PC-9 (cell line): Measurements from ENCODE around the gene GRM1. TPM values are rescaled to one million over a fixed set of nuclear protein-coding genes. Genes with fewer than 3 reads are reported as not detected.

Source experiments
- BruUV-seq: library from RNA; stranded (reverse); fragments of 400-500 nt; replicated peaks from 2 replicates; lab custom pipeline; 2021; lab: Mats Ljungman, UMichigan
- CTCF ChIA-PET: fragments of 300-600 bp; sonication (Branson Sonifier 250); formaldehyde crosslinking; loops from one replicate; lab custom pipeline; 2022; ENCODE audit warnings: antibody characterized with exemption; lab: Charles Lee
- POLR2A ChIA-PET: fragments of 300-600 bp; sonication (Branson Sonifier 250); formaldehyde crosslinking; loops from one replicate; lab custom pipeline; 2022; ENCODE audit warnings: antibody characterized with exemption; ENCODE audit not compliant: unreplicated experiment; lab: Charles Lee
- DNase-seq, 2 experiments: peaks; one replicate each; pipeline versions ENCODE4 v3.0.0 to v3.0.0-alpha.2; 2015 to 2022; ENCODE audit warnings: mixed read lengths in 1 of 2
- H2AFZ ChIP-seq: fragments of 200-600 bp; sonication (generic); 2 replicates; pipeline ENCODE4 v1.8.1; 2017; ENCODE audit warnings: antibody characterized with exemption
- H3F3A ChIP-seq: fragments of 200-600 bp; sonication (generic); 2 replicates; pipeline ENCODE4 v1.8.1; 2017; ENCODE audit warnings: antibody characterized with exemption, mild to moderate bottlenecking, low read depth; ENCODE audit not compliant: insufficient read depth
- H3K27ac ChIP-seq: fragments of 200-600 bp; sonication (generic); 2 replicates; pipeline ENCODE4 v1.6.1; 2016; ENCODE audit warnings: mixed run types
- H3K27me3 ChIP-seq: fragments of 200-600 bp; sonication (generic); 2 replicates; pipeline ENCODE4 v1.6.1; 2016; ENCODE audit warnings: low read depth, mixed run types; ENCODE audit not compliant: insufficient read depth
- H3K36me3 ChIP-seq: fragments of 200-600 bp; sonication (generic); 2 replicates; pipeline ENCODE4 v1.6.1; 2016; ENCODE audit warnings: low read depth, mixed run types
- H3K4me1 ChIP-seq: fragments of 200-600 bp; sonication (generic); replicated peaks from 2 replicates; pipeline ENCODE4 v1.6.1; 2016; ENCODE audit warnings: mixed run types; ENCODE audit not compliant: insufficient read depth
- H3K4me2 ChIP-seq: fragments of 200-600 bp; sonication (generic); 2 replicates; pipeline ENCODE4 v1.6.1; 2017; ENCODE audit warnings: mixed run types
- H3K4me3 ChIP-seq: fragments of 200-600 bp; sonication (generic); 2 replicates; pipeline ENCODE4 v1.6.1; 2016; ENCODE audit warnings: mixed run types
- H3K79me2 ChIP-seq: fragments of 200-600 bp; sonication (generic); 2 replicates; pipeline ENCODE4 v1.6.1; 2017; ENCODE audit warnings: low read depth, mixed run types
- H3K9me2 ChIP-seq: fragments of 200-600 bp; sonication (generic); 2 replicates; pipeline ENCODE4 v1.8.1; 2017; ENCODE audit warnings: mild to moderate bottlenecking; ENCODE audit not compliant: insufficient read depth
- H3K9me3 ChIP-seq: fragments of 200-600 bp; sonication (generic); 2 replicates; pipeline ENCODE4 v1.8.1; 2016; ENCODE audit warnings: low read depth; ENCODE audit not compliant: insufficient read depth
- H4K20me1 ChIP-seq: fragments of 200-600 bp; sonication (generic); 2 replicates; pipeline ENCODE4 v1.8.1; 2017; ENCODE audit not compliant: insufficient read depth
- EZH2 ChIP-seq: fragments of 200-600 bp; sonication (generic); IDR thresholded peaks from 2 replicates; pipeline ENCODE4 v1.8.0; 2017; ENCODE audit warnings: antibody characterized with exemption, low read depth
- intact Hi-C: fragments of 100-400 bp; cut with micrococcal nuclease; formaldehyde crosslinking; loops from one replicate; pipeline ENCODE4 v1.10.0; 2022; ENCODE audit not compliant: unreplicated experiment
- total RNA-seq: library from RNA; stranded (reverse); gene quantifications from 2 replicates; pipeline ENCODE4 v1.2.3, GENCODE V29; 2021
- TF ChIP-seq, protein P1 (sequence below): fragments of 200-600 bp; sonication (generic); conservative IDR thresholded peaks from 2 replicates; pipeline ENCODE4 v1.6.1; 2017; ENCODE audit warnings: mixed run types, antibody characterized with exemption, mild to moderate bottlenecking, moderate library complexity

Gene GRM1
- total RNA-seq, 1 experiment from 2014 or later: 0.26 TPM

DNA sequence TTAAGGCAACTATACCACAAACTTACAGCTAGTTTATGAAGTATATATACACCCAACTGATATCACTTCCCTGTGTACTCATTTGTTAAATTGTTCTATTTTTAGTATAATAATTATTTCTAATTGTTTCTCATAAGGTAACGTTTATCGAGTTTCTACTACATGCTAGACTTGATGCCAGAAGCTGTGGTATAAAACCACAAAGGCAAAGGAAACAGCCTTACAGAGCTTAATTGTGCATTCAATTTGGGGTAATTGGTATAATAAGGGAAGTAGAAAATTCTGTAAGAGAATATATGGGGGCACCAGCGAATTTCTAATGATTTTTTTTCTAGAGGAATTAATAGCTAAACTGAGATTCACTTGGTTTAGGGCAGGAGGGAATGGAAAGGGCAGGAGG is 183.9 kb downstream of the GRM1 start:
- no peak overlapping the region for H3K4me2 ChIP-seq
- intact Hi-C loops: no loop called here
- H3K9me2 ChIP-seq: no peaks in the 10 kb centered on the region

DNA sequence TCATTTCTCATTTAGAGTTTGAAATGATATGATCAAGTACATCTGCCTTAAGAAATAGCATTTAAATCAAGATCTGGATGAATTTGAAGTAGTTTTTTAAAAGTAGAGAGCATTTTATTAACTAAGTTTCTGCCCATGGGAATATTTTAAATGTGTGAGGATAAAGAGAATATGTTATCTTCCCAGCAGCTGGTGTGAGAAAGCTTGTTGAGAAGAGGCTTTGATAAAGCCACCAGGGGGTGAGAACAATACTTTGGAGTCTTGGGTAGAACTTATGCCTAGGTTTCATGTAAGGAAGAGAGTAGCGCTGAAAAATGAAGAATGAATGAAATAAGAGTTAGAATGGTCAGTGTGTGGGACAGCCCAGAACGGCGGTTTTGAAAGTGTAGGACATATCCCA is 190.2 kb downstream of the GRM1 start:
- H4K20me1 ChIP-seq: no peaks in the 10 kb centered on the region
- ChIA-PET CTCF (no interaction called here), POLR2A (no interaction called here)
- no peaks in the 10 kb centered on the region for H3F3A ChIP-seq
- H3K4me1 ChIP-seq: no peaks in the 10 kb centered on the region
- H3K9me3 ChIP-seq: no peaks in the 10 kb centered on the region
- H3K9me2 ChIP-seq: no peaks in the 10 kb centered on the region
- H3K79me2 ChIP-seq: no peaks in the 10 kb centered on the region
- no peak overlapping the region for H2AFZ ChIP-seq
- H3K36me3 ChIP-seq: no peaks in the 10 kb centered on the region
- no peaks in the 10 kb centered on the region for H3K27me3 ChIP-seq
- intact Hi-C loops: no loop called here
- no TSS peak for BruUV-seq
- H3K4me2 ChIP-seq: no peak overlapping the region
- TF ChIP-seq EZH2: no peak
- TF ChIP-seq, protein P1, sequence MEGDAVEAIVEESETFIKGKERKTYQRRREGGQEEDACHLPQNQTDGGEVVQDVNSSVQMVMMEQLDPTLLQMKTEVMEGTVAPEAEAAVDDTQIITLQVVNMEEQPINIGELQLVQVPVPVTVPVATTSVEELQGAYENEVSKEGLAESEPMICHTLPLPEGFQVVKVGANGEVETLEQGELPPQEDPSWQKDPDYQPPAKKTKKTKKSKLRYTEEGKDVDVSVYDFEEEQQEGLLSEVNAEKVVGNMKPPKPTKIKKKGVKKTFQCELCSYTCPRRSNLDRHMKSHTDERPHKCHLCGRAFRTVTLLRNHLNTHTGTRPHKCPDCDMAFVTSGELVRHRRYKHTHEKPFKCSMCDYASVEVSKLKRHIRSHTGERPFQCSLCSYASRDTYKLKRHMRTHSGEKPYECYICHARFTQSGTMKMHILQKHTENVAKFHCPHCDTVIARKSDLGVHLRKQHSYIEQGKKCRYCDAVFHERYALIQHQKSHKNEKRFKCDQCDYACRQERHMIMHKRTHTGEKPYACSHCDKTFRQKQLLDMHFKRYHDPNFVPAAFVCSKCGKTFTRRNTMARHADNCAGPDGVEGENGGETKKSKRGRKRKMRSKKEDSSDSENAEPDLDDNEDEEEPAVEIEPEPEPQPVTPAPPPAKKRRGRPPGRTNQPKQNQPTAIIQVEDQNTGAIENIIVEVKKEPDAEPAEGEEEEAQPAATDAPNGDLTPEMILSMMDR: no peak
- no peak overlapping the region for H3K4me3 ChIP-seq
- H3K27ac ChIP-seq: no peak overlapping the region
- DNase-seq: no peak

More for the DNA sequence above, 183.9 kb downstream of the GRM1 start:
- H3K79me2 ChIP-seq: no peaks in the 10 kb centered on the region
- ChIA-PET CTCF (no interaction called here), POLR2A (no interaction called here)
- no peak overlapping the region for H3K27ac ChIP-seq
- TF ChIP-seq, protein P1: no peak
- no peak for TF ChIP-seq EZH2
- H3K27me3 ChIP-seq: no peaks in the 10 kb centered on the region
- no peaks in the 10 kb centered on the region for H3K4me1 ChIP-seq
- no TSS peak for BruUV-seq
- no peaks in the 10 kb centered on the region for H3K36me3 ChIP-seq
- no peak overlapping the region for H3K4me3 ChIP-seq
- no peak overlapping the region for H2AFZ ChIP-seq
- H3K9me3 ChIP-seq: no peaks in the 10 kb centered on the region
- no peaks in the 10 kb centered on the region for H4K20me1 ChIP-seq
- no peak for DNase-seq
- H3F3A ChIP-seq: no peaks in the 10 kb centered on the region

DNA sequence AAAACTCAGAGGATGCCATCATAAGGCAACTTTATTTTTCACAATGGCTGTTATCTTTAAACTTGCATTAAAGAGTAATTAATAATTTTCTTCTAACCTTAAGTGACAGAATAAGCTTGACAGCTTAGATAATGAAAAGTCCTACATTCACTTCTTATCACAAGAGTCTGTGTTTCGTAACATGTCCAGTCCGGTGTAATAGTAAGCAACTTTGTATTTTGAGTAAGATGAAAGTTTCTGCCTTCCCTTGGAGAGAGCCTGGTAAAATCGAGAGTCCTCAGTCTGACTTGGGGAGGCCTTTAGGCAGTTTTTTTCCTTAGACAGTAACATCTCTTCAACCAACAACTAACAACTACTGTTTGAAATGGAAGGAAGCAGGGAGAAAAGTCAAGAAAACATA is 195.6 kb downstream of the GRM1 start:
- CTCF ChIA-PET: no interaction called here
- Histone ChIP-seq H3K79me2 (no peaks in the 10 kb centered on the region), H4K20me1 (no peaks in the 10 kb centered on the region), H3K27ac (no peak overlapping the region), H3K36me3 (no peaks in the 10 kb centered on the region), H3K4me2 (no peak overlapping the region), H3K9me3 (no peaks in the 10 kb centered on the region), H3K4me1 (no peaks in the 10 kb centered on the region), H3K9me2 (no peaks in the 10 kb centered on the region), H3F3A (no peaks in the 10 kb centered on the region), H3K4me3 (no peak overlapping the region), H2AFZ (no peak overlapping the region), H3K27me3 (no peaks in the 10 kb centered on the region)
- POLR2A ChIA-PET: no interaction called here
- no peak for DNase-seq
- TF ChIP-seq EZH2: no peak
- TF ChIP-seq, protein P1: no peak
- intact Hi-C loops: no loop called here
- no TSS peak for BruUV-seq
